Central memory CD4-positive, alpha-beta T cell (primary cell): ENCODE measurements around the gene TMEM63C.
A peak's percentile ranks its signal among the peaks of the same experiment; 100 is the strongest.

Source experiments
- DNase-seq: peaks from one replicate; pipeline ENCODE4 v3.0.0; 2022

TMEM63C gene

DNA sequence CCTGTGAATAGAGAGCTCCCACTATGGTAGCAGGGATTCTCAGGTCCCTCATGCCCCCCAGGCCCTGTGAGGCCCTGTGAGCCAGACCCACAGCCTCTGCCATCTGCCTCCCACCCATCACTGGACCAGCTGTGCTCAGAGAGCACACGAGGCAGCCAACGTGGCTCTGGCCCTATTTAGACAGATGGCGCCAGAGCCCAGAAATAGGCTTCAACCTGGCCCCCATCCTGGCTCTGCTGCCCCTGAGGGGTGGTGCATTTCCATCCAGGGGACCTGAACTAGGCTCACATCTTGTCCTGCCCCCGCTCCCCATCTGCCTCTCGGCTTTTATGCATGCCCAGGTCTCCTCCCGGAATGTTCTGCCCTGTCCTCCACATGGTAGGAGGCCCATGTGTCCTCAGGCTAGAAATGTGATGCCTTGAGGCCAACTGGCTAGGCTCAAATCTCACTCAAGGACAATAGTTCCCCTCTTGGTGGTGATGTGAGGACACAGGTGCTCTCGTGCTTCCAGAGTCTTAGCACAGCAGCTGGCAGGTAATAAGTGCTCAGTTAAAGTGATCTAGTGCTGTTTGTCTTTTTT lies 18.9 kb downstream of the TMEM63C start:
- no peak for DNase-seq

DNA sequence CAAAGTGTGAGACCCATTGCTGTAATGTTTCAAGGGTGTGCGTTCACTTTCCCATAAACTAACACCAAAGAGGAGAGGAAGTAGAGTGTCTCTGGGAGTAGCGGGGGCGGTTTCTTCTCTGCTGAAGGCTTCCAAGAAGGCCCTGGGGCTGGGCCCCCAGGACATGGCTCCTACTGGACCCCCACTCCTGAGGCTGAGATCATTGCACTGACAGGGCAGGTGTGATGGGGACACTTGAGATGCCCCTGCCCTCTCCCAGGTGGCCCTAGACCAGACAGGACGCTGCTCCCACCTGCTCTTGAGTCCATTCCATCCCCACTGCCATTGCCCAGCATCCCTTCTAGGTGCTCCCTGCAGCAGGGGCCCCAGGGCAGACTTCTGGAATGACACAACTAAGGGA lies 20.1 kb downstream of the TMEM63C start:
- no peak for DNase-seq

DNA sequence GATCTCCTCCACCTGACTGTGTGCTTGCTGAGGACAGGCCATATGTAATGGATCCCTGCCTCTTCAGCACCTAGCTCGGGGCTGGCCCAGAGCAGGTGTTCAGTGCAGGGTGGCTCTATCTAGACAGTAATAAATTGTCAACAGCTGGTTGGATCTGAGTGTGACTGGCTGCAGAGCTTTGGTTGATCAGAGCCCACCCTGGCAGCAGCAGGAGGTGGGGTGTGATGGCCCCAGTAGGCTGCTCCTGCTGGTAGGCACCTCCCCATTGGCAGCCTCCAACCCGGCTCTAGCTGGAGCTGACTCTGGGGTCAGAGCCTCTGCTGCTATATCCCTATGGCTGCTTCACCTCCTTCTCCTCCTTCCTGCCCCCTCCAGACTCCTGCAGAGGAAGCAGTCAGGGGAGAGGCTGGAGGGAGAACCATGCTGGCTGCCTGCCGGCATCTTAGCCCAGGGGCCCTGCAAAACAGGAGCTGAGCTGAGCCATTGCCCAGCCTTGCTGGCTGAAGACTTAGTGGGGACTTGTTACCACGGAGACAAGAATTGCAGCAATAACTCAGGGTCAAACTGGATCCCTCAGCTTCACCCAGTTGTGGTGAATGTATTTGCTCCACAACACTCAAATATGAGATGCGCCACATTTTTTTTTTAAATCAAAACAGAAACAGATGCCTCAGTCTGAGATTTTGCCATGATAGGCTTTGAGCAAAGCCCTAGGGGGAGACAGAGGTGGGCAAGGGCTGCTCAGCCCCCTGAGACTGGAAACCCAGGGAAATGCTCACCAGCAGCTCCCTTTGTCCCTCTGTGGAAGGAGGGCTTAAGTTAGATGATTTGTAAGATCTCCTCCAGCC lies 22.2 kb downstream of the TMEM63C start:
- DNase-seq: no peak

DNA sequence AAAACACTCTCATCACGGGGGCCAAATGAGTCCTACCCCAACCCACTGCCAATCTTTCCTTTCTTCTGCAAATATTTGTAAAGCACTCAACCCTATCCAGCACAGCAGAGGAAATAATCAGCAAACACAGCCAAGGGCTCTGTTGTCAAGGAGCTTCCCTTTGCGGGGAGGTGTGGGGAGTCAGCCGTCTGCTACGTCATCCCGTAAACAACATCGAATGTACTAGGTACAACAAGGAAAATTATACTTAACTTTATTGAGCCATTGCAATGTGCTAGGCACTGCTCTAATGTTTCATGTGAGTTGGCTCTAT lies 22.8 kb downstream of the TMEM63C start:
- no peak for DNase-seq

DNA sequence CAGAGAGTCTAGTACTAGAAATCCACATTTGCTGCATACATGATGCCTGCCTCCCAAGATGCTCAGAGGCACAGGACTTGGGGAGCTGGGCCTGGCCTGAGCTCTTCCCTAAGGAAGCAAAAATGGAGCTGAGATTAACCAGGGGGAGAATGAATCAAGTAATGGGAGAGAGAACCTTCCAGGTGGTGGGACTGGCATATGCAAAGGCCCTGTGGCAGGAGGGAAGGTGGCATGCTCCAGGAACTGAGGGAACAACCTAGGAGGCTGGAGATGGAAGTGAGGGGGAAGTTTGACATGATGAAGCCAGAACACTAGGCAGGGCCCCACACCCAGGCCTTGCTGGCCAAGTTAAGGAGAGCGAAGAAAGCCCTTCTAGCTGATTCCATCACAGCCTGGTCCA lies 23.3 kb downstream of the TMEM63C start:
- no peak for DNase-seq

DNA sequence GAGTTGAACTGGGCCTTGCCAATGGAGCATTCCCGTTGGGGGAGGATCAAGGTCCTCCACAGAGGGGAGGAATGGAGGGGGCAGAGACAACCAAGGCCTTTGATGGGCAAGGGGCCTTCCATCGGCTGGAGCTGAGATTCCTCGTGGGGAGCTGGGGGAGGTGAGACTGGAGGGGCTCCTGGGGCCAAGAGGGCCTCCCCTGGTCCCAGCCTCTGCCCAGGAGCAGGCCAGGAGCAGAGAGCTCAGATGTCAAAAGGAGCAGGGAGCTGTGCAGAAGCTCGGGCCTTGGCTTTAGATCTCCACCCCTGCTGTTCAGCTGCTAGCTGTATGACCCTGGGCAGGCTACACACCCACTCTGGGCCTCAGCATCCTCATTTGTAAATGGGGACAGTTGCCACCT lies 24.0 kb downstream of the TMEM63C start:
- DNase-seq: no peak

DNA sequence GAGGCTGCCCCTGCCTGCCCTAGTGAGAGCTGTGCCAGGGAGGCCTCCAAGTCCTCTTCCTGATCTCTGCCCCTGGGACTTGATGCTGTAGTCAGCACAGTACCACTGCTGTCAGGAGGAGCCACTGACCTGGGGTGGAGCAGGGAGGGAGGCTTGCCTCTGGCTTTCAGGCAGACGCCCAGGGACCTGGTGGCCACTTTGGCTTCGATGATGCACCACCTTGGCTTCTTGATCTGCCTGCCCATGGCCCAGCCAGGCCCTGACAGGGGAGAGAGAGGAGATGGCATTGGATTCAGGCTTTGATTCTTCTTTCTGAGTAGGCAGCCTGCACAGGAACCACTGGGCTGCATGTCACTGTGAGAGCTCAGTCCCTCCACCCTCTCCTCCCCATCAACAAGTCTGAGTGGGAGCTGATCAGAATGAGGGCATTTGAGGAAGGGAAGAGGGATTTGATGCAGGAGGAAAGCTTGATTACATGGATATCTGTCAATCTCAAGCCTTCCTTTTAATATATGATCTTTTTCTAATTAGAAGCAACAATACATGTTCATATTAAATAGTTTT lies 24.7 kb downstream of the TMEM63C start:
- DNase-seq: no peak

- DNase-seq: no peak
Observed at GRCh38 chr14:77206877-77207389, 25.3 kb downstream of the TMEM63C start.

DNA sequence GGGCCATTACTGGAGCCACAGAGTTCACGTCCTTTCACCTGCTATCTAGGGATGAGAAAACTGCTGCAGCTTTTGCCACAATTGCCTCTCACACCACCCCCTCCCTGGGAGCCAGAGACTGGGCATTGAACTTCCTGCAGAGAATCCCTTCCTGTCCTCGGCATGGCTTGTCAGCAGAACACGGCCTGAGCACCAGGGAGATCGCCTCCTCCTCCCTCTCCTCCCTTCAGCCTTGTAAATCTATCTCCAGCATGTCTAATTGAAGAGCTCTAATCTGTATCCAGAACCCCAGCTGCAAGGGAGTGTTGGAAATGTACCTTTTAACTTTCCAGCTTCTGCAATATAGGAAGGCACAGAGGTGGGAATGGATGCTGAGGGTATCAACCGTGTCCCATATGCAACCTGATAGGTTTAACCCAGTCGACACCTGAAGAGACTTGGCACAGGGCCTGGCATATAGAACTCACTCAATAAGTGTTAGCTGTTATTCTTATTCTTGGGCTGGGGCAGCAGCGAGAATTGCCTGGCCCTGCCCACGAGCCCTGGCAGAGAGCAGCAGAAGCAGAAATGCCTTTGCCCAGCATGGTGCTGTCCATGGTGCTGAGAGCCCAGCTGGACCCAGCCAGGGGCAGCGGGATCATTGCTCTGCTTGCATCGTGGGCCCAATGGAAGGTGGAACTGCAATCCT lies 26.8 kb downstream of the TMEM63C start:
- DNase-seq: peak; percentile 25

DNA sequence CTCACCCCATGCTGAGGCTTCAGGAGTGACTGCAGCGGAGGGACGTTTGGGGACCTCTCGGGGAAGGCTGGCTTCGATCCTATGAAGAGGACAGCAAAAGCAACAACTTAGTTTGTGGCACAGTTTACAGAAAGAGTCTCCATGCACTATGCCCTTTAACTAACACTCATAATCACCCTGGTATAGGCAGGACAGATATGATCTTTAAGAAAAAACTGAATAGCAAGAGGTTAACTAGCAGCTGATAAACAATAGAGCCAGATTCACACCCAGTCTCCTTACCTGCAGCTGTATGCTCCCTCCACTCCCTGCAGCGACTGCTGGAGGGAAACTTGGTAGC lies 27.4 kb downstream of the TMEM63C start:
- DNase-seq: no peak

GRCh38 chr14:77212097-77212870 lies 30.7 kb downstream of the TMEM63C start:
- no peak for DNase-seq

- no peak for DNase-seq
Observed at GRCh38 chr14:77212943-77213678, 31.5 kb downstream of the TMEM63C start.

- DNase-seq: no peak
Observed at GRCh38 chr14:77213679-77214016, 32.0 kb downstream of the TMEM63C start.

- no peak for DNase-seq
Observed at GRCh38 chr14:77214216-77214615, 32.6 kb downstream of the TMEM63C start.

GRCh38 chr14:77217551-77217950 lies 36.0 kb downstream of the TMEM63C start:
- DNase-seq: no peak

- no peak for DNase-seq
Observed at GRCh38 chr14:77219591-77219990, 38.0 kb downstream of the TMEM63C start.

DNA sequence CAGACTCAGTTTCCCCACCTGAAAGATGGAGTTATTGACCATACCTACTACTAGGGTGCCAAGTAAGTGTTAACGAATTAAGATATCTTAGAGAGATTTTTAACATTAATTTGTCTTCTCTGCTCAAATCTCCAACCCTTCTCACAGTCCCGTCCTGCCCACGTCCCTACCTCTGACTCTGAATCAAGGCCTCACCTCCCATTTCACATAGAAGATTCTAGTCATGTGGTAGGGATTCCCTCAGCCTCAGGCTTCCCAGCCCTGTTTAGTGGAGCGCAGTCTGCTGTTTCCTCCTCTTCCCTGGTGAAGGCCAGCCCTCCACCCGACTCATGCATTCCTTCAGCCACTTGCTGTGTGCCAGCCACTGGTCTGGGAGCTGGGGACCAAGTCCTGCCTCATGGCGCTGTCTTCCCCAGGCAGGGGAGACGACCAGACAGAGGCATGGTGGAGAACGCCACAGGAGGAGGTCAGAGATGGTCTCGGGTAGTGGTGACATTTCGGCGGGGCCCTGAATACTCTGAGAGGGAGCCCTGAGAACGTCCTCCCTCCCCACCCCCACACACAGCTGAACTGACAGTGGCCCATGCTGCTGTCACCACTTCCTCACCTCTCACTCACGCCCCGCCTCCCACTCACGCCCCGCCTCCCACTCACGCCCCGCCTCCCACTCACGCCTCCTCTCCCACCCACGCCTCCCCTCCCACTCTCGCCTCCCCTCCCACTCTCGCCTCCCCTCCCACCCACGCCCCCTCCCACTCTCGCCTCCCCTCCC lies 38.8 kb downstream of the TMEM63C start:
- no peak for DNase-seq

DNA sequence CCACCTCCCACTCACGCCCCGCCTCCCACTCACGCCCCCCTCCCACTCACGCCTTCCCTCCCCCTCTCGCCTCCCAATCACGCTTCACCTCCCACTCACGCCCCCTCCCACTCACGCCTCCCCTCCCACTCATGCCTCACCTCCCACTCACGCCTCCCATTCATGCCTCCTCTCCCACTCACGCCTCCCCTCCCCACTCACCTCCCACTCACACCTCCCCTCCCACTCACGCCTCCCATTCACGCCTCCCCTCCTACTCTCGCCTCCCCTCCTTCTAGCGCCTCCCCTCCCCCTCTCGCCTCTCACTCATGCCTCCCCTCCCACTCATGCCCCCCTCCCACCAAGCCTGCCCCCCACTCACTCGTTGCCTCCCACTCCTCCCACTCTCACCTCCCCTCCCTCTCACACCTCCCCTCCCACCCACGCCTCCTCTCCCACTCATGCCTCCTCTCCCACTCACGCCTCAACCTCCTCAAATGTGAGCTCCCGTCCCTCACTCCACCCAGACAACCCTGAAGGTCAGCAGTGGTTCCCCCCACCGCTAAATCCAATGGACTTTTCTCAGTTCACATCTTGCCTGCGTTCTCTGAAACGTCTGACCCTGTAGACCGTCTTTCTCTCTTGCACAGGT lies 39.8 kb downstream of the TMEM63C start:
- DNase-seq: no peak

DNA sequence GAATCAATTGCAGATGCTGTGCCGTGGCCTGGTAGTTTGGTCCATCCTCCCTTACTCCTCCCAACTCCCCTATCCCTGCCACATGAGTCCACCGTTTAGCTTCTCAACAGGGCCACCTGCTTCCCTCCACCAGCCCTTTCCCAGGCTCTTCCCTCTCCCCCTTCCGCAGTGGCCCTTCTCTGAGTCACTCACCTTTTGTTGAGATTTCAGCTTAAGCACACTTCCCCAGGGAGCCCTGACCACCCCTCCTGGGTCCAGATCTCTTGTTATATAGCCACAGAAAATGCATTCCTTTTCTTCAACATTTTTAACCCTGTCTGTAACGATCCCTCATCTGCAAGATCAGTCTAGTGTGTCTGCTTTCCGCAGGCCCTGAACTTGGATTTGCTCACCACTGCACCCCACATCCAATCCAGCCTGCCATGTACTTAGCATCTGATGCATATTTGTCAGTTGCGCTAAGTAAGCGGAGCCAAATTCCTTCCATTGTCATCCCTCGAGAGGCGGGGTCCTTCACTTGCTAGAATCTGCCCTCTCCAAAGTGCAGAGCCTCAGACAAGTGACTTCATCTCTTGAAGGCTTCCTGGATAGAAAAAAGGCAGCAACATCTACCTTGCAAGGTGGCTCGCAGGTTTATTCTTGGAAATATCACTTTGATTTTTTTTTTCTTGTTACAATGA lies 41.1 kb downstream of the TMEM63C start:
- no peak for DNase-seq

DNA sequence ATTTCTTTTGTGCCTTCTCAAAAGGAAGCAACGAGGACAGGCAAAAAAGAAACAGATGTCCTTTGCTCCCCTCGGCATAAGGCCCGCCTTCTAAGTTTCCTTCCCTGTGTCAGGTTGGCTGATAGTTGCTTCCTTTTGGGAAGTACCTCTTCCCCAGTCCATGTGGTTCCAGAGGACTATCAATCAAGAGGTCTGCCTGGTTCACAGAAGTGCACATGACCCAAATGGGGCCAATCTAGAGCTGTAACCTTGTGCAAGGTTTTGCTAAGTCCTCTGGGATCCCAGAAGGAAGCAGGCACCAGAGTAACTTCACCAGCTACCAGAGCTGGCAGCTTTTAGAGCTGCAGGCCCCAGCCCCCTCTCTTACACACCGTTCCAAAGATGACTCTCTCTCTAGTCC lies 42.6 kb downstream of the TMEM63C start:
- DNase-seq: no peak
